ENCODE measurements around the gene ANKLE1.
"Not testable (repeated sequence)": the region's sequence is repeated elsewhere in the genome, so short reads cannot be mapped to it uniquely, and the experiment has no call there.

Gene ANKLE1

DNA sequence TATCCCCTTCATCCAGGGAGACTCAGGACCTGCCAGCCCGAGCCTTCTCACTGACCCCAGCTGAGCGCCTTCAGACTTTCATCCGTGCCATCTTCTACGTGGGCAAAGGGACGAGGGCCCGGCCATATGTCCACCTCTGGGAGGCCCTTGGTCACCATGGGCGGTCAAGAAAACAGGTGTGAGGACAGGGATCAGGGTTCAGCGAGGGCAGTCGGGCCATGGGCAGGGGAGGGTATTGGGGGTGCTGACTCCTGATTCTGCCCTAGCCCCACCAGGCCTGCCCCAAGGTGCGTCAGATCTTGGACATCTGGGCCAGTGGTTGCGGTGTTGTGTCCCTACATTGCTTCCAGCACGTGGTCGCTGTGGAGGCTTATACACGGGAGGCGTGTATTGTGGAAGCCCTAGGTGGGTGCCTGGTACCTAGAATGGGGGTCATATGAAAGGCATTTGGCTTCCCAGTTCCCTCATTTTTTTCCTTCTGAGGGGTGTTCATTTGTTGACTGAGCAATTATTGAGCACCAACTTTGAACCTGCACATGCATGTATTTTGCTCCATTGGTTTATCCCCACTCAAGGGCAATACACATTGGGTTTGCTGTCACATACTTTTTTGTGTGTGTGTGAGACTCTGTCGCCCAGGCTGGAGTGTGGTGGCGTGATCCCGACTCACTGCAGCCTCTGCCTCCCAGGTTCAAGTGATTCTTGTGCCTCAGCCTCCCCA is 3.9 kb downstream of the ANKLE1 start:
- FAIRE-seq = no peak

DNA sequence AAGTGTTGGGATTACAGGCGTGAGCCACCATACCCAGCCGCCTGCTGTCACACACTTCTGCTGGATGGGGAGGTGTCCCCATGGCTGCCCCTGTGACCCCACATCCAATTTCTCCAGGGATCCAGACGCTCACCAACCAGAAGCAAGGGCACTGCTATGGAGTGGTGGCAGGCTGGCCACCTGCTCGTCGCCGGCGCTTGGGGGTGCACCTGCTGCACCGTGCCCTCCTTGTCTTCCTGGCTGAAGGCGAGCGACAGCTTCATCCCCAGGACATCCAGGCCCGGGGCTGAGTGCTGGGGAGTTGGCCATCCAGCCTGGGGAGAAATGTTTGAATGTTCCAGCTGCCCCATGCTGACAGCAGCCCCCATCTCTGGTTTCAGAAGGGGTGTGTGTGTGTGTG is 4.6 kb downstream of the ANKLE1 start:
- no peak for FAIRE-seq

DNA sequence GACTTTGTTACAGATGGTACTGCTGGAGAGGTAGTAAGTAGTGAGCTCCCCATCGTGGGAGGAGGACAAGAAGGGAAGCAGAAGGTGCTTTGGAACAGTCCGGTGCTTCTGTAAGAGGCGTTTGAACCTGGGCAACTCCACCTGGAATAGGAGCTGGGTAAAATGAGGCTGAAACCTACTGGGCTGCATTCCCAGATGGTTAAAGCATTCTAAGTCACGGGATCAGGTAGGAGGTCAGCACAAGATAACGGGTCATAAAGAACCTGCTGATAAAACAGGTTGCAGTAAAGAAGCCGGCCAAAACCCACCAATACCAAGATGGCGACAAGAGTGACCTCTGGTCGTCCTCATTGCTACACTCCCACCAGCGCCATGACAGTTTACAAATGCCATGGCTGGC is 5.1 kb downstream of the ANKLE1 start:
- no peak for FAIRE-seq

DNA sequence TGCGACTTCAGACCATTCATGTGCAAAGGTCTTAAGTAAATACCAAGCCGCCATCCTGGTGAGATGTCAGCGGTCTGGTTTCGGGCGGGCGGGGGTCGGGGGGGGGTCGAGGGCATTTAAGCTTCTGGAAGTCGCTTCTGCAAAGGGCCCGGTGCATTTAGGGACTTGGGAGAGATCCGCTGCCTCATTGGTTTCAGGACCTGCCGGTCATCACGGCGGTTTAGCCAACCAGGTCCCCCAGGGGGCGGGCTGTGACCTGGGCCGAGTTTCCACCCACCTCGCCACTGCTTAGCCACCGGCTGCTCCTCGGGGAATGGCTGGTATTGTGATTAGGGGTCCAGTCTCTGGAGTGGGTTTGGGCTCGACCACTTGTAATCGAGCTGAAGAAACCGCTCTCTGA is 7.8 kb downstream of the ANKLE1 start:
- no peak for FAIRE-seq

DNA sequence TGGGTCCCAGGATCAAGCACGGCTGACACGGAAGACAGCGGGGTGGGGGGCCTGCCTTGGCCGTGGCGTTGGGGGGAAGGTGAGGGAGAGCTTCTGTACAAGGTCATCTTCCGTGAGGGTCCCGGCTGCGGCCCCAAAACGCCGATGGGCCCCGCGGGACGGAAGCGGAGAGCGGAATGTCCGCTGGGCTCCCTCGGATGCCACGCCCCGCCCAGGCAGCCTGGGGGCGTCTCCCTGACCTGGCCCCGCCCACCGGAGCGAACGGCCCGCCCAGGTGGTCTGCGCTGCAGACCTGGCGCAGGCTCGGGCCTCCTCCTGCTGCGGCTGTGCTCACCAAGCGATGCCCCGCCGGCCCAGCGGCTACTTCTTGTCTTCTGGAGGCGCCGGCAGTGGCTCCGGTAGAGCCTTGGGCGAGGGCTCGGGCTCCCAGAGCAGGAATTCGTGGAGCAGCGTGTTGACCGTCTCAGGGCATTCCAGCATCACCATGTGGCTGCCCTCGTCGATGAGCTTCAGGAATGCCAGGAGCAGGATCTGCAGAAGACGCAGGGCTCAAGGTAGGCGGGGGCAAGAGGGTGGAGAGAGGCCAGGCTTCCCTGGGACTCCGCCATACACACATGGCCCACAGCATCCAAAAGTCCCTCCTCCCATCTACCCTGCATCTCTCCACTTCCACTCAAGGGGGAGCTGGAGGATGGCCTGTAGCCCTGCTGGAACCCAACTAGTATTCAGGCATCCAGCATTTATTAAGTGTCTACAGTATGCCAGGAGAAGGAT is 10.8 kb downstream of the ANKLE1 start:
- no peak for FAIRE-seq

DNA sequence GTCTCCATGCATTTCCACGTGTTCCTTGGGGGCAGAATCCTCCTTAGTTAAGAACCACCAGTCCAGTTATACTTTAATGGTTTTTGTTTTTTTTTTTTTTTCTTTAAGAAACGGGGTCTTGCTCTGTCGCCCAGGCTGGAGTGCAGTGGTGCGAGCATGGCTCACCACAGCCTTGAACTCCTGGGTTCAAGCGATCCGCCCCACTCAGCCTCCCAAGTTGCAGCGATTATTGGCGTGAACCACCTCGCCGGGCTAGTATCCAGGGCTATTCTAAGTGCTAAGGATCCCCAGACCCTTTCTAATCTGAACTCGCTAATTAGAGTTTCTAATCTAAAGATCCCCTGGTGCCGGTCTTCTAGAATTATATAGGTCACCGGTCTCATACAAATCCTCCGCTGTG is 11.9 kb downstream of the ANKLE1 start:
- no peak for FAIRE-seq

DNA sequence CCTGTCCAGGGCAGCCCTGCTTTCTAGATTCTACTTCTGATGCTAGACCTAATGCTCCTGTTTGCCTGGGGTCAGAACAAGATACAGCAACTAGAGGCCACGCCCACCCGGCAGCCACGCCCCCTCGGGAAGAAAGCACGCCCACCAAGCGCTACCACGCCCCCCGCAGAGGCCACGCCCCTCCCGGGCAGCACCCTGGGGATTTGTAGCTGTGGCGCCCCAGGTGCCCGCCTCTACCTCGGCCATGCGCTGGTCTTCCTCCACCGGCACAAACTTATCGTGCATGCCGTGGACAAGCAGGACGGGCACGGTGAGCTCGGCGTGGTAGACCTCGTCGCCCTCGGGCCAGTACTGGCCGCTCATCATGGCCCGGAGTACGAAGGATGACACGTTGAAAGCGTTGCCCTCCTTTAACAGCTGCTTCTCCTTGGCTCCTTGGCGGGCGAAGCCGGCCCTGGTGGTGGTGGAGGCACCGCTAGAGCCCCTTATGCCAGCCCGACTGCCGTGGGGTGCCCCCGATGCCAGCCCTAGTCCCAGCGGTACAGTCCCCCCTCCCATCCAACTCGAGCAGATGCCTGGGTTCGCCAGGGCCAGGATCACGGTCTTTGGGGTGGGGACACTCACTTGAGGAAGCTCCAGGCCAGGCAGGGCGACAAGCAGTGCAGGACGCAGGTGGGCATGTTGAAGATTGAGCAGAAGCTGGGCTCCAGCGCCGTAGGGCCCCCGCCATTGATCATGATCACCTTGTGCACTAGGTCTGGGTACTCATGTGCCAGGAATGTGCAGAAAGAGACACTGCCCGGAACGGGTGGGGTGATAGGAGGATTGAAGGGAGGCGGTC is 12.6 kb downstream of the ANKLE1 start:
- FAIRE-seq = no peak

DNA sequence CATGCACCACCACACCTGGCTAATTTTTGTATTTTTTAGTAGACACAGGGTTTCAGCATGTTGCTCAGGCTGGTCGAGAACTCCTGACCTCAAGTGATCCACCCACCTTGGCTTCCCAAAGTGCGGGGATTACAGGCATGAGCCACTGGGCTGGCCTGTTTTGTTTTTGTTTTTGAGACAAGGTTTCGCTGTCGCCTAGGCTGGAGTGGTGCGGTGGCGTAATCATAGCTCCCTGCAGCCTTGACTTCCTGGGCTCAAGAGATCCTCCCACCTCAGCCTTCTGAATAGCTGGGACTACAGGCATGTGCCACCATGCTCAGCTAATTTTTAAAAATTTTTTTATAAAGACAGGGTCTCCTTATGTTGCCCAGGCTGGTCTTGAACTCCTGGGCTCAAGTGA is 13.8 kb downstream of the ANKLE1 start:
- not testable (repeated sequence) for FAIRE-seq

DNA sequence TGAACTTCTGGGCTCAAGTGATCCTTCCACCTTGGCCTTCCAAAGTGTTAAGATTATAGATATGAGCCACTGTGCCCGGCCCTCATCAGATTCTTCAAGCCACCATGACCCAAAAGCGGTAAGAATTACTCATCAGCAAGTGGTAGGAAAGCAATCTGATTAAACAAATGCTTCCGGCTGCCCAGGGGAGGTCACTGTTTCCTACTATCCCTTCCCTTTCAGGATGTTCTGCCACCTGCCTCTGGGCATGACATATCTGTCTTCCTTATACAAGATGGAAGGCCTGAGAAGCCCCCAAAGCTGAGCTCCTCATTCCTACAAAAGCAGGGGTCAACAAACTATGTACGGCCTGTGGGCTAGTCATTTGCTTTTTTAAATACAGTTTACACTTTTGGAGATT is 14.6 kb downstream of the ANKLE1 start:
- FAIRE-seq = no peak

DNA sequence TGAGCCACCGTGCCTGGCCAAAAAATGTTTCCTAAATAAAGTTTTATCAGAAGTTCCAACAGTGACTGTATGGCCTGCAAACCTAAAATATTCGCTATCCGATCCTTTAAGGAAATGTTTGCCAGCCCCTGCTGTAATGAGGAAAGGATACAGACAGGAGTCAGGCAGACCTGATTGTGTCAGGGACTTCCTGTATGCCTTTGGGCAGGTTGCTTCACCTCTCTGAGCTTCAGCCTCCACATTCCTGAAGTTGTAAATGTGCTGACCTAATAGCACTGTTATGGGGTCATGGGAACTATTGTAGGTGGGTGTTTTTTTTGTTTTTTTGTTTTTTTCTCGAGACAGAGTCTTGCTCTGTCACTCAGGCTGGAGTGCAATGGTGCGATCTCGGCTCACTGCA is 15.3 kb downstream of the ANKLE1 start:
- FAIRE-seq = no peak

DNA sequence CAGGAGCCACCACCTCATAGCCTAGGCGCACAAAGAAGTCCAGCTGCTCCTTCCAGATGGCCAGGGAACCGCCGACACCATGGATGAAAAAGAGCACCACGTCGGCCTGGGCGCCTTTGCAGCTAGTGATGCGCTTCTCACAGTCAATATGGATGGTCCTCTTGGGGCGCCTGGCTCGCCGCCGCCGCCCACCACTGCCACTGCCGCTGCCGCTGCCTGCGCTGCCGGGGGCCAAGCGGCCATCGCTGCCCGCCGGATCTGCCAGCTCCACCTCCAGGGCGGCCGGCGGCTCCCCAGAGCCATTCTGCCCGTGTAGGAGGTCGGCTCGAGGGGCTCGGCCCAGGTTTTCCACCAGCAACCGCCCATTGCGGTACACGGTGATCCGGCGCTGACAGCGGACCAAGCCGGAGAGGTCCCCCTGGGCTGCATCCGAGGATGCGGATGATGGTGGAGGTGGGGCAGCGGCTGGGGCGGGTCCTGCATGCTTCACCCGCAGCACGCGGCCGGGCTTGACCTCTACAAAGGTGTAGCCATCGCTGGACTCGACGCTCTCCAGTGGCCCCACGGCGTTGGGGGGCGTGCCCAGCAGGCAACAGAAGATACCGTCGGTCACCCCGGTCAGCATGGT is 19.4 kb downstream of the ANKLE1 start:
- no peak for FAIRE-seq

DNA sequence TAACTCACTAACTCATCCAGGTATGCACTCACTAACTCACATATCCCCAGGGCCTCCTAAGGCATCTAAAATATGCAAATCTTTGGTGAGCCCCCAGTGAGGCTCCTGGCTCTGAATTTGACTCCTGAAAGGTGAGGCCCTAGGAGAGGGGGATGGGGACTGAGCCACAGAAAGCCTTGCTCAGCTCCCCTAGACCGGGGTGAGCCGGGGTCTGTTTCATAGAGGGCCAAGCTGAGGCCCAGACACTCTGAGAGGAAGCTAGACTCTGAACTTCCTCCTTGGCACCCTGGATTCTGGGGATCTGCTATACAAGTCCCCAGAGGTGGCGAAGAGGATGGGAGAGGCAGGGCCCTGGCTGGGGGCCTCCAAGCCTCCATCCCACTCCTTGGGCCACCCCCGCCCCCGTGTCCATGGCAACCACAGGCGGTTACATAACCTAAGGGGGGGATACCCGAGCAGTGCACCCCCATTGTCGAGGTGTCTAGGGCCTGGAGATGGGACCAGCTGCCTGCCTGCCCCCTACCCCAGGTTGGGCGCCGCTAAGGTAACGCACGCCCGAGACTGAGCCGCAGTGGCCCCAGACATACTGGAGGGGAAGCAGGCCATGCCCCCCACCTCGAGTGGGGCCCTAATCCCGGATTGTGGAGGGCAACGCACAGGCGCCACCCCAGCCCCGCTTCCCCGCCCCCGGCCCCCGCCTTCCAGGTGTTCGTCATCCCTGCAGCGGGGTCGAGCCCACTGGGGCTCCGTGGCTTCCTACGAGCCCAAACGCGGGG is 20.9 kb downstream of the ANKLE1 start:
- FAIRE-seq = no peak

DNA sequence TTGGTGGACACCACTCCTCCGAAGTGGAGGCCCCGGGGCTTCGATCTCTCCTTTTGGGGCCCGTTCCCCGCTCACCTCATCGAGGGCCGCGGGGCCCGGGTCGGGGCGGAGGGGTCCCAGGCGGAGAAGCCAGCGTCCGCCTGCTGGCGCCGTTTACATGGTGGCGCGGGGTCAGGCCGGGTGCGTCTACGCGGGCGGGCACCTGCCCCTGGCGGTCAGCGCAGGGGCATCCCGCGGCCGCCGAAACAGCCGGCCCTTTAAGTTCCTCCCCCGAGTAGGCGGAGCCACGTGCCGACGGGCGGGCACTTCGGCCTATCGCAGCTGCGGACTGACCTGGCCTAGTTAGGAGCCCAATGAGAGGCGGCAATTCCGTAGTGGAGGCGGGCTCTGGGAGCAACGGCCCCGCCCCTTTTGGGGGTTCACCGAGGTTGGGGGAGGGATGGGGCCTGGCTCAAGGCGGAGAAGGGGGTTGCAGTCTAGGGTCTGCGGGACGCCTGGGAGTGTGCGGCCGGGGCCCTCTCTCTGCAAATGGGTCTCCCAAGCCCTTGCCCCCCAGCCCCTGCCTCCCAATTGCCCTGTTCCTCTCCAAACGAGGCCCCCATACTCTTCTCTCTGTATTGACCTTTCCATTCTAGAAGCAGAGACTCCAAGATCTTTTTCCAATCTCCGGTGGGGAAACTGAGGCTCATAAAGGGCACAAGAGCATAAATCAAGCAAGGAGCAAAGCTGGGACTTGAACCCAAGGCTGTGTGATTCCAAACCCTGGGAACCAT is 21.7 kb downstream of the ANKLE1 start, which contains the start of gene ABHD8:
Gene ABHD8, minus strand, starts transcription at position 259 of the 773 bp plus-strand sequence. CDS start 1,809 bp downstream, outside the sequence.
- FAIRE-seq = peak; percentile 35

DNA sequence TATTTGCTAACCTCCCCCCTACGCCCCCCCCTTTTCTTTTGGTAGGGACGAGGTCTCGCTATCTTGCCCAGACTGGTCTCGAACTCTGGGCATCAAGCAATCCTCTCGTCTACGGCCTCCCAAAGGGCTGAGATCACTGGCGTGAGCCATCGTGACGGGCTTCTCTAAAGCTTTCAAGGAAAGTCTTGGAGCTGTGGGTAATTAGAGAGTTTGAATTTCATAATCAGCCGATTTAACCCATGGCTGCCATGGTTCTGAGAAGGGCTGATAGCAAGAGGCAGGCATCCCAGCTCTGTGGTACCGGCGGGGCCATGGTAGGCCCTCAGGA is 22.2 kb downstream of the ANKLE1 start:
- no peak for FAIRE-seq

DNA sequence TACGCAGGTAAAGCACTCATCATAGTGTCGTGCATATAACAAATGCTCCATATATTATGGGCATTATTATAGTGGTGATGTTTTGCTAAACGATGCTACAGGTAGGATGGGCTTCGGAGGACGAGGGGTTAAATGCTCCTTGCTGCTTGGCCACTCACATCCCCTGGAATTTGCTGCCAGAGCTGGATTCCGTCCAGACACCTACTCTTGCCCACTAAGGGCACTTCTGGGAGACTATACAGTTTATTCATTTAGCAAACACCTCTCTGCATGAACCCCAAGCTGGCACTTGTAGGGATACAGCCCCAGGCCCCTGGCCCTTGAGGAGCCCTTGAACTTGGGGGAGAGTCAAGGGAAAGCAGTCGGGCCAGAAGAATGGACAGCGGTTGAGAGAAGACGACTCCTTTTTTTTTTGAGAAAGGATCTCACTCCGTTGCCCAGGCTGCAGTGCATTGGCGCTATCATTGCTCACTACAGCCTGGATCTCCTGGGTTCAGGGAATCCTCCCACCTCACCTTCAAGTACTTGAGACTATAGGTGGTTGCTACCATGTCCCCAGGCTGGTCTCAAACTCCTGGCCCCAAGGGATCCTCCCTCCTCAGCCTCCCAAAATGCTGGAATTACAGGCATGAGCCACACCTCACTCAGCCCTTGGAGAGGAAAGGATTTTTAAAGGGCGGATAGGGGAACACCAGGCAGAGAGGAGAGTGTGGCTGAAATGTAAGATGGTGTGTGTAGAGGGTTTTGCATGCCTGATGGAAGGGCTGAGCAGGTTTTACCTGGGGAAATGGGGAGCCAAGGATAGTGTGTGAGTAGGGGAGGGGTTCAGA is 22.9 kb downstream of the ANKLE1 start:
- no peak for FAIRE-seq

DNA sequence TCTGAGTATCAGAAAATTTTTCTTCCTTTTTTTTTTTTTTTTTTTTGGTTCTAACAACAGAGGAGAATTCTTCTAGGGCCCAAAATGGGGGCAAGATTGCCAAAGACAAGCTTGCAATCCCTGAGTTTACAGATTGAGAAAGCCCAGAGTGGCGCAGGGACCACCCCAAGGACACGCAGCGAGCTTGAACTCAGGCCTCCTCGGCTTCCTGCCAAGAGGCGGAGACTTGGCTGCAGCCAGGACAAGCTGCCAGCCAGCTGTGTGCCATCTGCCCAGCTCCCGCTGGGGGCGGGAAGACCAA is 23.5 kb downstream of the ANKLE1 start:
- no peak for FAIRE-seq

DNA sequence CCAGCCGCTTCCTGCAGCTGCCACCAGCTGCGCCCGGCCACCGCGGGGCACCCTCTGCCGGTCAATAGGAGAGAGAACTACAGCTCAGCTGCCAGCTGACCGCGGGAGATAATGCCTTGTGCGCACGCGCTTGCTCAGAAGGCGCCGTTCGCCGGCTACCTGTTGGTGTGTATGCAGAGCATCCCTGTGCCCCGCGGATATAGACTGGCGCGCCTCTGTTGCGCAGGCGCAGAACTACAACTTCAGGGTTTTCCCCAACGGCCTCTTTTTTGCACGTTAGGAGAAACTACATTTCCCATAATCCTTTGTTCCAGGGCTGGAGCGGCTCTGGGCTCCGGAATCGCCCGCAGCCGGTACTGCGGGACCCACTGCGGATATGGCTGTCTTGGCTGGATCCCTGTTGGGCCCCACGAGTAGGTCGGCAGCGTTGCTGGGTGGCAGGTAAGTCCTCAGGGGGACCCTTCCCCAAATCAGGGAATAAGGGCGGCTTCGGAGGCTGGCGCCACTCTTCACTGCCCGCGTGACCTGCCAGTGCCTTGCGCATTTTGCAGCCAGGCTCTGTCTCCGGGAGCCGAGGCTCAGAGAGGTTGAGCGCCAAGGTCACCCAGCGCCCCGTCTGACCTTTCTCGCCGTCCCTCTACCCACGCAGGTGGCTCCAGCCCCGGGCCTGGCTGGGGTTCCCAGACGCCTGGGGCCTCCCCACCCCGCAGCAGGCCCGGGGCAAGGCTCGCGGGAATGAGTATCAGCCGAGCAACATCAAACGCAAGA is 24.0 kb downstream of the ANKLE1 start, which contains the start of gene MRPL34:
Gene MRPL34, plus strand, starts transcription at position 356 of the 768 bp plus-strand sequence. Its CDS starts 21 bp downstream, at position 377.
- peak; percentile 50 for FAIRE-seq

DNA sequence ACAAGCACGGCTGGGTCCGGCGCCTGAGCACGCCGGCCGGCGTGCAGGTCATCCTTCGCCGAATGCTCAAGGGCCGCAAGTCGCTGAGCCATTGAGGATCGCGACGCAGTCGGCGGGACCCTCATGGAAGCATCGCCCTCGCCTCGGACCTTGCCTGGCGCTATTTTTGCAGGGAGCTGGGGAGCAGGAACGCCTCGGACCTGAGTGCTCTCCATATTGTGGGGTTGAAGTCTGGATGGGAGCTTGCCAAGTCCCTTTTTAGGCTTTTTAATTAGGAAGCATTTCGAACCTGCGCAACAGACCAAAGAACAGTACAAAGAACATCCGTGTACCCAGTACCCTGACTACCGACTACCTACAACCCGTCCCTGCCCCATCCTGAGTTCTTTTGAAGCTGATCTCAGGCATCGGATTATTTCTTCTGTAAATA is 24.6 kb downstream of the ANKLE1 start:
- no peak for FAIRE-seq

DNA sequence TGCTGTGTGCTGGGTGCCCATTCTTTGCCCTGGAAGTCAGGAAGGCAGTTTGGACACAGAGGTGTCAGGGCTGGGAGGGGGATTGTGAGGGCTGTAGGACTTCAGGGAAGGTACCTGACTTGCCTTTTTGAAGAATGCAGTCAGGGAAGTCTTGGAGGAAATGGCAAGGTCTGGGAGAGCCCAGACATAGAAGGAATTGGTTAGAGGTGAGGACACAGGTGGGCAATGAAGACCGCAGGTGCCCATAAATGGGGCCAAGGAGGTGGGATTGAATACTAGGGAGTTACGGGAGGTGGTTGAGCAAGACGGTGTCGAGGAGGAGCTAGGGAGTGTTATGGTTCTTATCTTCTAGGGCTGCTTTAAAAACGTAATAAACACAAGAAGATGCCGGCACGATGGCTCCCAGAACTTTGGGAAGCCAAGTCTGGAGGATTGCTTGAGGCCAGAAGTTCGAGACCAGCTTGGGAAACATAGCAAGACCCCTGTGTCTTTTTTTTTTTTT is 26.2 kb downstream of the ANKLE1 start:
- FAIRE-seq = no peak

Measured in endometrium (tissue), 2 donors.